B cell (primary cell): ENCODE measurements around the gene ZNF777.

Source experiments
- EZH2 ChIP-seq: IDR thresholded peaks from 2 replicates; pipeline ENCODE4 v1.6.1; 2012; ENCODE audit warnings: borderline replicate concordance, low read depth, mild to moderate bottlenecking, moderate library complexity, low read length; ENCODE audit not compliant: insufficient read depth, poor library complexity, severe bottlenecking
- TF ChIP-seq, protein P1 (sequence below): fragments of 200-600 bp; IDR thresholded peaks from one replicate; pipeline ENCODE4 v1.8.0; 2022; ENCODE audit warnings: antibody characterized with exemption, mild to moderate bottlenecking

- TF ChIP-seq, protein P1, sequence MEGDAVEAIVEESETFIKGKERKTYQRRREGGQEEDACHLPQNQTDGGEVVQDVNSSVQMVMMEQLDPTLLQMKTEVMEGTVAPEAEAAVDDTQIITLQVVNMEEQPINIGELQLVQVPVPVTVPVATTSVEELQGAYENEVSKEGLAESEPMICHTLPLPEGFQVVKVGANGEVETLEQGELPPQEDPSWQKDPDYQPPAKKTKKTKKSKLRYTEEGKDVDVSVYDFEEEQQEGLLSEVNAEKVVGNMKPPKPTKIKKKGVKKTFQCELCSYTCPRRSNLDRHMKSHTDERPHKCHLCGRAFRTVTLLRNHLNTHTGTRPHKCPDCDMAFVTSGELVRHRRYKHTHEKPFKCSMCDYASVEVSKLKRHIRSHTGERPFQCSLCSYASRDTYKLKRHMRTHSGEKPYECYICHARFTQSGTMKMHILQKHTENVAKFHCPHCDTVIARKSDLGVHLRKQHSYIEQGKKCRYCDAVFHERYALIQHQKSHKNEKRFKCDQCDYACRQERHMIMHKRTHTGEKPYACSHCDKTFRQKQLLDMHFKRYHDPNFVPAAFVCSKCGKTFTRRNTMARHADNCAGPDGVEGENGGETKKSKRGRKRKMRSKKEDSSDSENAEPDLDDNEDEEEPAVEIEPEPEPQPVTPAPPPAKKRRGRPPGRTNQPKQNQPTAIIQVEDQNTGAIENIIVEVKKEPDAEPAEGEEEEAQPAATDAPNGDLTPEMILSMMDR = no peak
- TF ChIP-seq EZH2 = no peak
Measured at GRCh38 chr7:149468208-149468607, 7.3 kb upstream of the ZNF777 start.
